HG02840 (cell line): ENCODE measurements around the gene KIF1C.
"Not testable (repeated sequence)": the region's sequence is repeated elsewhere in the genome, so short reads cannot be mapped to it uniquely, and the experiment has no call there.

Experiments
- ATAC-seq: cut with Tn5 transposase; IDR thresholded peaks from one replicate; pipeline ENCODE4 v1.9.1; 2021; ENCODE audit warnings: mild to moderate bottlenecking, moderate library complexity, moderate number of reproducible peaks; ENCODE audit not compliant: unreplicated experiment, low FRiP score

KIF1C gene

GRCh38 chr17:4999430-5000093 is 1.8 kb downstream of the KIF1C start:
- no peak for ATAC-seq

GRCh38 chr17:5000237-5000639 is 2.5 kb downstream of the KIF1C start:
- no peak for ATAC-seq

GRCh38 chr17:5002121-5002788 is 4.5 kb downstream of the KIF1C start:
- ATAC-seq: no peak

- ATAC-seq: no peak
These were observed 5.6 kb downstream of the KIF1C start for GRCh38 chr17:5003214-5003867.

- no peak for ATAC-seq
These were observed 14.2 kb downstream of the KIF1C start for GRCh38 chr17:5011928-5012327.

GRCh38 chr17:5014357-5014756 is 16.6 kb downstream of the KIF1C start:
- ATAC-seq: no peak

GRCh38 chr17:5019475-5019956 is 21.8 kb downstream of the KIF1C start:
- ATAC-seq: no peak

GRCh38 chr17:5020502-5021023 is 22.8 kb downstream of the KIF1C start:
- no peak for ATAC-seq

- ATAC-seq: no peak
These were observed 24.5 kb downstream of the KIF1C start for GRCh38 chr17:5022171-5022711.

- no peak for ATAC-seq
These were observed 25.9 kb downstream of the KIF1C start for GRCh38 chr17:5023588-5024147.

- ATAC-seq: no peak
These were observed 26.9 kb downstream of the KIF1C start for GRCh38 chr17:5024604-5025003.

- no peak for ATAC-seq
These were observed 29.5 kb downstream of the KIF1C start for GRCh38 chr17:5027299-5027698.

- no peak for ATAC-seq
These were observed 30.2 kb downstream of the KIF1C start for GRCh38 chr17:5027916-5028315.

GRCh38 chr17:5030168-5030567 is 32.4 kb downstream of the KIF1C start:
- ATAC-seq: not testable (repeated sequence)

- peak; percentile 50 for ATAC-seq
These were observed 33.8 kb downstream of the KIF1C start for GRCh38 chr17:5031365-5032082.

GRCh38 chr17:5032865-5033264 is 35.1 kb downstream of the KIF1C start:
- ATAC-seq: no peak

- ATAC-seq: no peak
These were observed 35.7 kb downstream of the KIF1C start for GRCh38 chr17:5033352-5034015.

- ATAC-seq: no peak
These were observed 36.3 kb downstream of the KIF1C start for GRCh38 chr17:5034063-5034462.

GRCh38 chr17:5034651-5035050 is 36.9 kb downstream of the KIF1C start:
- no peak for ATAC-seq

- ATAC-seq: no peak
These were observed 37.6 kb downstream of the KIF1C start, which contains the start of gene SLC52A1 for GRCh38 chr17:5035315-5035714. TSS of gene SLC52A1 (minus strand) at chr17:5035426. CDS start at chr17:5034606, 820 bp downstream.
